Neural progenitor cell (in vitro differentiated cells): ENCODE data around the gene TMEM218. TPM values are rescaled to one million over a fixed set of nuclear protein-coding genes. Genes with fewer than 3 reads are reported as not detected.

Experiments
- DNase-seq: peaks from one replicate; pipeline ENCODE4 v3.0.0-alpha.2; 2016; ENCODE audit warnings: low spot score
- H2AFZ ChIP-seq: fragments of 200-600 bp; sonication (generic); replicated peaks from 2 replicates; pipeline ENCODE4 v1.6.1; 2016; ENCODE audit warnings: antibody characterized with exemption
- H3F3A ChIP-seq: fragments of 200-600 bp; sonication (generic); 2 replicates; pipeline ENCODE4 v1.6.1; 2016; ENCODE audit warnings: antibody characterized with exemption, low read depth
- H3K27ac ChIP-seq: fragments of 200-600 bp; sonication (generic); 2 replicates; pipeline ENCODE4 v1.5.1; 2016; ENCODE audit warnings: mild to moderate bottlenecking
- H3K27me3 ChIP-seq: fragments of 200-600 bp; sonication (generic); 2 replicates; pipeline ENCODE4 v1.6.1; 2016; ENCODE audit warnings: mild to moderate bottlenecking, moderate library complexity
- H3K36me3 ChIP-seq: fragments of 200-600 bp; sonication (generic); 2 replicates; pipeline ENCODE4 v1.5.1; 2016
- H3K4me1 ChIP-seq: fragments of 200-600 bp; sonication (generic); 2 replicates; pipeline ENCODE4 v1.6.1; 2016; ENCODE audit warnings: mixed run types
- H3K4me2 ChIP-seq: fragments of 200-600 bp; sonication (generic); 2 replicates; pipeline ENCODE4 v1.6.1; 2016
- H3K4me3 ChIP-seq: fragments of 200-600 bp; sonication (generic); 2 replicates; pipeline ENCODE4 v1.5.1; 2016
- H3K79me2 ChIP-seq: fragments of 200-600 bp; sonication (generic); 2 replicates; pipeline ENCODE4 v1.6.1; 2016; ENCODE audit warnings: low read depth
- H3K9ac ChIP-seq: fragments of 200-600 bp; sonication (generic); 2 replicates; pipeline ENCODE4 v1.6.1; 2016
- H3K9me3 ChIP-seq: fragments of 200-600 bp; sonication (generic); 2 replicates; pipeline ENCODE4 v1.5.1; 2016; ENCODE audit warnings: low read depth
- H4K20me1 ChIP-seq: fragments of 200-600 bp; sonication (generic); 2 replicates; pipeline ENCODE4 v1.6.1; 2016; ENCODE audit warnings: low read depth
- H3K27ac Mint-ChIP-seq: 3 replicates; pipeline ENCODE4 v1.8.0; 2021; ENCODE audit warnings: mixed read lengths
- H3K27me3 Mint-ChIP-seq: 2 replicates; pipeline ENCODE4 v1.8.0; 2022; ENCODE audit warnings: low read depth, mild to moderate bottlenecking, inconsistent platforms, moderate library complexity, mixed read lengths; ENCODE audit not compliant: insufficient read depth
- H3K36me3 Mint-ChIP-seq: 3 replicates; pipeline ENCODE4 v1.8.0; 2021; ENCODE audit warnings: mixed read lengths
- H3K4me1 Mint-ChIP-seq: 3 replicates; pipeline ENCODE4 v1.8.0; 2021; ENCODE audit warnings: mixed read lengths
- H3K4me3 Mint-ChIP-seq: 3 replicates; pipeline ENCODE4 v1.8.0; 2021; ENCODE audit warnings: mild to moderate bottlenecking, moderate library complexity, mixed read lengths
- H3K9me3 Mint-ChIP-seq: 3 replicates; pipeline ENCODE4 v1.8.0; 2020; ENCODE audit warnings: mixed read lengths
- EZH2 ChIP-seq: fragments of 200-600 bp; sonication (generic); IDR thresholded peaks from 2 replicates; pipeline ENCODE4 v1.6.1; 2017; ENCODE audit warnings: antibody characterized with exemption, mild to moderate bottlenecking, moderate library complexity
- EZH2phosphoT487 ChIP-seq: fragments of 200-600 bp; sonication (generic); IDR thresholded peaks from 2 replicates; pipeline ENCODE4 v1.6.1; 2017; ENCODE audit warnings: antibody characterized with exemption
- total RNA-seq: library from RNA; depleted of rRNA; stranded (reverse); fragments of >200 nt; gene quantifications from 2 replicates; pipeline ENCODE4 v1.2.3, GENCODE V29; 2015; ENCODE audit warnings: low replicate concordance
- TF ChIP-seq, protein P1 (sequence below): fragments of 200-600 bp; sonication (generic); IDR thresholded peaks from 2 replicates; pipeline ENCODE4 v1.5.1; 2017; ENCODE audit warnings: antibody characterized with exemption, mild to moderate bottlenecking

The TMEM218 gene
- total RNA-seq, 1 donor from 2014 or later = 44.1 TPM

DNA sequence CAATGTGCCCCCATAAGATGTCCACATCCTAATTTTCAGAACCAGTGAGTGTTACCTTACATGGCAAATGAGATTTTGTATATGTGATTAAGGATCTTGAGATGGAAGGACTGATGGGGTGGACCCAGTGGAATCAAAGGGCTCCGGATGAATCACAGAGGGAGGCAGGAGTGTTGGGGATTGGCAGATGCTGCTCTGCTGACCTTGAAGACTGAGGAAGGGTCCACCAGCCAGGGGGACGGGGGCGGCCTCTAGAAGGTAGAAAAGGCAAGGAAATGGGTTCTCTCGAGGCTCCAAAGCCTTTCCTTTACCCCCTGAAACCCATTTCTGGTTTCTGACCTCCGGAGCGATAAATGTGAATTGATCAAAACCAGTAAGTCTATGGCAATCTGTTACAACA is 18.8 kb downstream of the TMEM218 start:
- peaks cover 23% of the 10 kb centered on the region for H3K4me1 ChIP-seq
- H3K36me3 ChIP-seq = peaks cover 5% of the 10 kb centered on the region
- no peak overlapping the region for H3K9ac ChIP-seq
- no peaks in the 10 kb centered on the region for H4K20me1 ChIP-seq
- H3F3A ChIP-seq = peaks cover 22% of the 10 kb centered on the region
- no peak for DNase-seq
- no peak overlapping the region for H2AFZ ChIP-seq
- H3K79me2 ChIP-seq = no peaks in the 10 kb centered on the region
- H3K4me3 ChIP-seq = no peak overlapping the region
- H3K9me3 Mint-ChIP-seq = no peaks in the 10 kb centered on the region
- H3K27ac Mint-ChIP-seq = peak overlapping the region; percentile 37
- H3K27me3 Mint-ChIP-seq = peaks cover 2% of the 10 kb centered on the region
- no peak overlapping the region for H3K27ac ChIP-seq
- no peak overlapping the region for H3K4me3 Mint-ChIP-seq
- H3K9me3 ChIP-seq = no peaks in the 10 kb centered on the region
- no peaks in the 10 kb centered on the region for H3K27me3 ChIP-seq
- peak overlapping the region; percentile 32 for H3K4me2 ChIP-seq
- TF ChIP-seq, protein P1, sequence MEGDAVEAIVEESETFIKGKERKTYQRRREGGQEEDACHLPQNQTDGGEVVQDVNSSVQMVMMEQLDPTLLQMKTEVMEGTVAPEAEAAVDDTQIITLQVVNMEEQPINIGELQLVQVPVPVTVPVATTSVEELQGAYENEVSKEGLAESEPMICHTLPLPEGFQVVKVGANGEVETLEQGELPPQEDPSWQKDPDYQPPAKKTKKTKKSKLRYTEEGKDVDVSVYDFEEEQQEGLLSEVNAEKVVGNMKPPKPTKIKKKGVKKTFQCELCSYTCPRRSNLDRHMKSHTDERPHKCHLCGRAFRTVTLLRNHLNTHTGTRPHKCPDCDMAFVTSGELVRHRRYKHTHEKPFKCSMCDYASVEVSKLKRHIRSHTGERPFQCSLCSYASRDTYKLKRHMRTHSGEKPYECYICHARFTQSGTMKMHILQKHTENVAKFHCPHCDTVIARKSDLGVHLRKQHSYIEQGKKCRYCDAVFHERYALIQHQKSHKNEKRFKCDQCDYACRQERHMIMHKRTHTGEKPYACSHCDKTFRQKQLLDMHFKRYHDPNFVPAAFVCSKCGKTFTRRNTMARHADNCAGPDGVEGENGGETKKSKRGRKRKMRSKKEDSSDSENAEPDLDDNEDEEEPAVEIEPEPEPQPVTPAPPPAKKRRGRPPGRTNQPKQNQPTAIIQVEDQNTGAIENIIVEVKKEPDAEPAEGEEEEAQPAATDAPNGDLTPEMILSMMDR = no peak
- TF ChIP-seq EZH2phosphoT487 (no peak), EZH2 (no peak)
- H3K36me3 Mint-ChIP-seq = peaks cover 18% of the 10 kb centered on the region
- peaks cover 26% of the 10 kb centered on the region for H3K4me1 Mint-ChIP-seq

DNA sequence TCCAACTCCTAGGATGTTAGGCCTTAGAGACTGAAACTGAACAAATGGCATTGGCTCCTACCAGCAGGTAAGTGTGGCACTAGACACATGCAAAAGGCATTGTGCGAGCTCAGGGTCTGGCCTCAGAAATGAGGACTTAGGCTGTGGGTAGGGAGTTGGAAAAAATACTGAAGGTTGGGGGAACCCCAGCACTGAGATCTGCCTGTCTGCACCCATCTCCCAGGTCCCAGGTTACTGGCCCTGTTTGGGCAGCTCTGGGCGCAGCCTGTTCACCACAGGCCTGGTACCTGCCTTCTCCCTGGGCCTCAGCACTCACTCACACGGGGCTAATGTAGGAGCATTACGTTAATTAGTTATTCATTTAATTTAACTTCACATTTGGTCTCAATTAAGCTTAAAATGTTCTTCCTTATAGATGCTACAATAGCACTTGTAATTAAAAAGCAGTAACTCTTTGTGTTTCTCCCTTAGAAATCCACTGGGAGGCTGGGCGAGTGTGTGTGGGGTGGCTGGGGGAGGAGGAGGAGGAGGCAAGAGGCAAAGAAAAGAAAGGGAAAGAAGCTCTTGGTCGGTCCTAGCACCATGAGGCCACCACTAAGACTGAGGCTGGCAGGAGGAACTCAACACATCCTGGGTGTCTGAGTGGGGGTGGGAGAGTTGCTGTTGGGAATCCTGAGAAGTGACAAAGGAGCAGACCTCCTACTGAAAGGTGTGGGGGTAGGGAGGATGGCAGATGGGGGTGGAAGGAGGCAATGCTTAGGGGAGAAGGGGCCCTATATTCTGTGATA is 19.4 kb downstream of the TMEM218 start:
- Mint-ChIP-seq H3K9me3 (no peaks in the 10 kb centered on the region), H3K27me3 (peaks cover 2% of the 10 kb centered on the region), H3K27ac (peak overlapping the region; percentile 40), H3K4me3 (no peak overlapping the region), H3K36me3 (peaks cover 15% of the 10 kb centered on the region), H3K4me1 (peaks cover 28% of the 10 kb centered on the region)
- TF ChIP-seq EZH2phosphoT487 (no peak), EZH2 (no peak)
- TF ChIP-seq, protein P1 = no peak
- Histone ChIP-seq H3K4me3 (no peak overlapping the region), H3K4me1 (peaks cover 23% of the 10 kb centered on the region), H3K79me2 (no peaks in the 10 kb centered on the region), H3K36me3 (peaks cover 5% of the 10 kb centered on the region), H4K20me1 (no peaks in the 10 kb centered on the region), H3K4me2 (peak overlapping the region; percentile 32), H2AFZ (no peak overlapping the region), H3K27me3 (no peaks in the 10 kb centered on the region), H3K27ac (no peak overlapping the region), H3K9me3 (no peaks in the 10 kb centered on the region), H3K9ac (no peak overlapping the region), H3F3A (peaks cover 22% of the 10 kb centered on the region)
- DNase-seq = peak; percentile 13

DNA sequence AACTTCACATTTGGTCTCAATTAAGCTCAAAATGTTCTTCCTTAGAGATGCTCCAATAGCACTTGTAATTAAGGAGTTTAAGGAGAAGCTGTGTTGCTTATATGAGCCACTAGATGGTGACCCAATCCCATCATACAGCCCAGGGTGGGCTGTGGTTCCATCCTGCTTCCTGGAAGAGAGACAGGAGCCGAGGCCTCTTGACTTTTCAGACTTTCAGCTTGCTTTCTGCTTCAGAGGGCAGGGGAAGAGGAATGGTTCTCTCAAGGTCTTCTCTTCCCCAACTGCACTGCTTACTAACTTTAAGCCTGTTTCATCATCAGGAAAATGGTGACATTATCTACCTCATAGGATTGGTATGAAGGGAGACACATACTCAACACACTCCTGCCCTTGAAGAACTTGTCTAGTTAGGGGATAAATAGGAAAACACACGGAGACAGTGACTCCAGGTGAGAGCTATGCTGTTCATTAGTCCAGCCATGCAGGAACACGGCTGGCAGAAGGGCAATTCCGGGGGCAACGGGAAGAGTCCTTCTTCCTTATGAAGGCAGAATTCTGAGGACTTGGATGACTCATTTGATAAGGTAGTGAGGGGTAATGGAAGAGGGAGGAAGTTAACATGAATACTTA is 20.1 kb downstream of the TMEM218 start:
- peaks cover 12% of the 10 kb centered on the region for H3K36me3 Mint-ChIP-seq
- TF ChIP-seq, protein P1 = peak; percentile 96
- TF ChIP-seq EZH2 (no peak), EZH2phosphoT487 (no peak)
- H3K27ac ChIP-seq = no peak overlapping the region
- peaks cover 23% of the 10 kb centered on the region for H3K4me1 ChIP-seq
- H3K4me1 Mint-ChIP-seq = peaks cover 33% of the 10 kb centered on the region
- peaks cover 3% of the 10 kb centered on the region for H3K36me3 ChIP-seq
- H3K27me3 Mint-ChIP-seq = peaks cover 7% of the 10 kb centered on the region
- no peak overlapping the region for H3K9ac ChIP-seq
- H3K27ac Mint-ChIP-seq = peak overlapping the region; percentile 40
- no peaks in the 10 kb centered on the region for H3K9me3 Mint-ChIP-seq
- H3K4me3 Mint-ChIP-seq = no peak overlapping the region
- H3K9me3 ChIP-seq = no peaks in the 10 kb centered on the region
- no peak overlapping the region for H3K4me2 ChIP-seq
- H3K79me2 ChIP-seq = no peaks in the 10 kb centered on the region
- H4K20me1 ChIP-seq = no peaks in the 10 kb centered on the region
- no peaks in the 10 kb centered on the region for H3K27me3 ChIP-seq
- H2AFZ ChIP-seq = no peak overlapping the region
- peaks cover 22% of the 10 kb centered on the region for H3F3A ChIP-seq
- peak; percentile 89 for DNase-seq
- H3K4me3 ChIP-seq = no peak overlapping the region
